Endodermal cell (in vitro differentiated cells): ENCODE results near the gene NR5A1. TPM values are rescaled to one million over a fixed set of nuclear protein-coding genes. Genes with fewer than 3 reads are reported as not detected.

Experiments
- DNase-seq: peaks from one replicate; pipeline ENCODE4 v3.0.0-alpha.2; 2017
- H3K27ac ChIP-seq: 2 replicates; pipeline ENCODE4 v1.5.1; 2013; ENCODE audit warnings: mild to moderate bottlenecking, low read depth, low read length, moderate library complexity
- H3K27me3 ChIP-seq: 2 replicates; pipeline ENCODE4 v1.6.1; 2013; ENCODE audit warnings: mild to moderate bottlenecking, low read length, moderate library complexity; ENCODE audit not compliant: insufficient read depth, control insufficient read depth, poor library complexity, severe bottlenecking
- H3K36me3 ChIP-seq: 2 replicates; pipeline ENCODE4 v1.7.0; 2013; ENCODE audit warnings: mild to moderate bottlenecking, low read length, moderate library complexity; ENCODE audit not compliant: control insufficient read depth, insufficient read depth
- H3K4me1 ChIP-seq: one replicate; pipeline ENCODE4 v1.7.0; 2013; ENCODE audit warnings: low read length; ENCODE audit not compliant: control insufficient read depth, insufficient read depth
- H3K4me3 ChIP-seq: 2 replicates; pipeline ENCODE4 v1.5.1; 2013; ENCODE audit warnings: mild to moderate bottlenecking, low read length, moderate library complexity
- H3K9ac ChIP-seq: 2 replicates; pipeline ENCODE4 v1.6.1; 2013; ENCODE audit warnings: mild to moderate bottlenecking, low read length, moderate library complexity; ENCODE audit not compliant: poor library complexity, severe bottlenecking; ENCODE audit errors: extremely low read depth
- H3K9me3 ChIP-seq: 2 replicates; pipeline ENCODE4 v1.6.1; 2013; ENCODE audit warnings: mild to moderate bottlenecking, low read length, moderate library complexity; ENCODE audit not compliant: control insufficient read depth
- H3K27ac Mint-ChIP-seq: 2 replicates; pipeline ENCODE4 v1.8.0; 2020; ENCODE audit warnings: mixed read lengths
- H3K27me3 Mint-ChIP-seq: 2 replicates; pipeline ENCODE4 v1.8.0; 2021; ENCODE audit warnings: mild to moderate bottlenecking, mixed read lengths; ENCODE audit not compliant: insufficient read depth
- H3K36me3 Mint-ChIP-seq: 2 replicates; pipeline ENCODE4 v1.8.0; 2020; ENCODE audit warnings: low read depth, mixed read lengths
- H3K4me1 Mint-ChIP-seq: 2 replicates; pipeline ENCODE4 v1.8.0; 2020; ENCODE audit warnings: mixed read lengths
- H3K4me3 Mint-ChIP-seq: 2 replicates; pipeline ENCODE4 v1.8.0; 2020; ENCODE audit warnings: mild to moderate bottlenecking, moderate library complexity, mixed read lengths
- H3K9me3 Mint-ChIP-seq: 2 replicates; pipeline ENCODE4 v1.8.0; 2020; ENCODE audit warnings: mild to moderate bottlenecking, mixed read lengths
- CTCF ChIP-seq: fragments of 200-600 bp; sonication (generic); conservative IDR thresholded peaks from 2 replicates; pipeline ENCODE4 v1.5.0; 2021; ENCODE audit warnings: antibody characterized with exemption, mild to moderate bottlenecking
- WGBS, 2 experiments: methylation state at CpG; one replicate each; pipeline versions ENCODE4 v1.1.5 to v1.1.7; 2013; ENCODE audit warnings: missing lambda C conversion rate in 2 of 2, mixed read lengths in 1 of 2; ENCODE audit not compliant: insufficient coverage in 1 of 2, insufficient read length in 1 of 2; 5-methylcytosine and 5-hydroxymethylcytosine counted together
- total RNA-seq, 2 donors: library from RNA; stranded (reverse); fragmentation: NEBNext Ultra II Directional in 1 of 2; extraction: Animal tissue kit (Norgen Biotek cat#: 25700) in 1 of 2; gene quantifications; 2 replicates in 1 of 2; 3 replicates in 1 of 2; pipeline ENCODE4 v1.2.1, GENCODE V29; 2021

NR5A1 gene
- total RNA-seq, 2 donors from 2014 or later, result 0.37 TPM; not detected in 1

GRCh38 chr9:124493794-124494479, 13.3 kb downstream of the NR5A1 start:
- Histone ChIP-seq H3K4me1 (no peaks in the 10 kb centered on the region), H3K4me3 (no peak overlapping the region), H3K9ac (no peak overlapping the region), H3K36me3 (no peaks in the 10 kb centered on the region), H3K27me3 (no peaks in the 10 kb centered on the region), H3K27ac (no peak overlapping the region), H3K9me3 (no peaks in the 10 kb centered on the region)
- TF ChIP-seq CTCF, result no peak
- no peaks in the 10 kb centered on the region for H3K36me3 Mint-ChIP-seq
- H3K27me3 Mint-ChIP-seq, result peaks cover 21% of the 10 kb centered on the region
- no peak overlapping the region for H3K27ac Mint-ChIP-seq
- WGBS, 2 experiments, result 88 to 89% methylated on average over 14 to 18 of the region's 18 CpGs
- no peaks in the 10 kb centered on the region for H3K4me1 Mint-ChIP-seq
- H3K4me3 Mint-ChIP-seq, result no peak overlapping the region
- no peak for DNase-seq
- no peaks in the 10 kb centered on the region for H3K9me3 Mint-ChIP-seq

- Histone ChIP-seq H3K9me3 (no peaks in the 10 kb centered on the region), H3K36me3 (no peaks in the 10 kb centered on the region), H3K27ac (no peak overlapping the region), H3K4me1 (no peaks in the 10 kb centered on the region), H3K27me3 (no peaks in the 10 kb centered on the region), H3K4me3 (no peak overlapping the region), H3K9ac (no peak overlapping the region)
- no peak for TF ChIP-seq CTCF
- WGBS, 2 experiments, result 89% methylated on average over 3 to 4 of the region's 4 CpGs
- DNase-seq, result no peak
- no peaks in the 10 kb centered on the region for H3K36me3 Mint-ChIP-seq
- no peak overlapping the region for H3K27ac Mint-ChIP-seq
- H3K27me3 Mint-ChIP-seq, result peaks cover 27% of the 10 kb centered on the region
- H3K4me1 Mint-ChIP-seq, result no peaks in the 10 kb centered on the region
- H3K4me3 Mint-ChIP-seq, result no peak overlapping the region
- no peaks in the 10 kb centered on the region for H3K9me3 Mint-ChIP-seq
Measured at GRCh38 chr9:124493218-124493617, 14.0 kb downstream of the NR5A1 start.

- Mint-ChIP-seq H3K36me3 (no peaks in the 10 kb centered on the region), H3K27me3 (peaks cover 29% of the 10 kb centered on the region), H3K4me3 (no peak overlapping the region), H3K27ac (no peak overlapping the region), H3K4me1 (no peaks in the 10 kb centered on the region), H3K9me3 (no peaks in the 10 kb centered on the region)
- Histone ChIP-seq H3K9me3 (no peaks in the 10 kb centered on the region), H3K36me3 (no peaks in the 10 kb centered on the region), H3K27ac (no peak overlapping the region), H3K4me3 (no peak overlapping the region), H3K4me1 (no peaks in the 10 kb centered on the region), H3K27me3 (no peaks in the 10 kb centered on the region), H3K9ac (no peak overlapping the region)
- no peak for DNase-seq
- WGBS, 2 experiments, result 85 to 93% methylated on average over 9 to 19 of the region's 19 CpGs
- no peak for TF ChIP-seq CTCF
Measured at GRCh38 chr9:124492818-124493217, 14.4 kb downstream of the NR5A1 start.
